DMS114 treated with DMSO at 0.1 percent for 48 hours (cell line): ENCODE measurements around the gene SH3TC2.
"Not testable (repeated sequence)": the region's sequence is repeated elsewhere in the genome, so short reads cannot be mapped to it uniquely, and the experiment has no call there.

Experiments
- DNase-seq: peaks from one replicate; lab custom pipeline; 2025; ENCODE audit not compliant: unreplicated experiment; lab: John Stamatoyannopoulos, UW

The SH3TC2 gene

DNA sequence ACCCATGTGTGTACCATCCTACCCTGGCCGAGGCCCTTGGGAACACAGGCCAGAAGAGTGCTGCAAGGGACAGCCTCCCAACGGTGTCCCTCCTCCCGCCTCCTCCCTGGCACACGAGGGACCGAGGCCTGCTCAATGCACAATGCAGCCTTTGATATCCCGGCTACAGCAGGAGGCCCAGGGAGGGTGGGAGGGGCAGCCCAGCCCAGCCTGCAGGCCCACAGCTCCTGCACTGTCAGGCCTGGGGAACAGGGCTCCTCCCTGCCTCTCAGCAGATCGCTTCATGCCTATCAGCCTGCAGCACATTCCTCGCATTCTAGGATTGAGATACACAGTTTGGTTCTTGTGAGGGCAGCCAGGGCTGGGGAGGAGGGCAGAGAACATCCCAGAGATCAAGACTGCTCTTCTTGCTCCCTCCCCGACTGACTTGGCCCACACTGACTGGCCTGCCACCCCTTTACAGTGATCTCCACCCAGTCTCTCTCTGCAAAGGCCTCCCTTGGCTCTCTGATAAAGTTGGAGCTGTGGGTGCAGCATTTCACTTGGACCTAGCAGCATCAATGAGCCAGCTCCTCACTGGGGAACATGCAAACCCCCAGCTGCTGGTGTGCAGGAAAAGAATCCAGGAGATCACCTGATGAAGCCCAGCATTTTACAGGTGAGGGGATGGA, at the start of gene SH3TC2:
Gene SH3TC2 (minus strand): TSS at position 46 of the 671 bp plus-strand sequence. CDS start 40 bp downstream, at position 6.
- DNase-seq = no peak

DNA sequence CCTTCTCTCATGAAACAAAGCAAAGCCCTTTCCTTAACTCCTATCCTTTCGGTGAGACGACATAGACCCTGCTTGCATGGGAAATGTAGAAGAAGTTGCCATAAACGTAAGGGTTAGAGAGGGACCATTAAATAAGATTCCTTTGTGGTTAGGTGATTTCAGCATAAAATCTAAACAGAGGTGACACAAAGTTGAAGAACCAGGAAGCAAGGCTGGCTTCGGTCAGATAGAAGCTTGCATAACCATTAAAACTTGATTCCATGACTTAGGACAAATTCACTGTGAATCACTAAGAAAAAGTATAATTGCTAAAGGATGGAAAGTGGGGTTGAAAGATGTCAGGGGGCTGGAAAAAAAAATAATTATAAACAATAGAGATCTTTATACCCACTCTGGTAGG, 47.5 kb upstream of the SH3TC2 start:
- DNase-seq = no peak

GRCh38 chr5:149108651-149109280, 45.9 kb upstream of the SH3TC2 start:
- no peak for DNase-seq

- DNase-seq = no peak
Observed at GRCh38 chr5:149100331-149100730, 37.5 kb upstream of the SH3TC2 start.

DNA sequence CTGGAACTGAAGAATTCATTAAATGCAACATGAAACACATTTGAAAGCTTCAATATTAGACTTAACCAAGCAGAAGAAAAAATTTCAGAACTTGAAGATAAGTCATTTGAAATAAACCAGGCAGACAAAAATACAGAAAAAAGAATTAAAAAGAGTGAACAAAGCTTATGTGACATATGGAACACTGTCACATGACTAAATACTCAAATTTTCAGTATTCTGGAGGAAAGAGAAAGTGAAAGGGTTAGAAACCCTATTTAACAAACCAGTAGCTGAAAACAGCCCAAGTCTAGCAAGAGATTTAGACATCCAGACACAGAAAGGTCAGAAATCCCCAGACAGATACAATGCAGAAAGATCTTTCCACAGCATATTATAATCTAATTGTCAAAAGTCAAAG, 37.1 kb upstream of the SH3TC2 start:
- DNase-seq = no peak

DNA sequence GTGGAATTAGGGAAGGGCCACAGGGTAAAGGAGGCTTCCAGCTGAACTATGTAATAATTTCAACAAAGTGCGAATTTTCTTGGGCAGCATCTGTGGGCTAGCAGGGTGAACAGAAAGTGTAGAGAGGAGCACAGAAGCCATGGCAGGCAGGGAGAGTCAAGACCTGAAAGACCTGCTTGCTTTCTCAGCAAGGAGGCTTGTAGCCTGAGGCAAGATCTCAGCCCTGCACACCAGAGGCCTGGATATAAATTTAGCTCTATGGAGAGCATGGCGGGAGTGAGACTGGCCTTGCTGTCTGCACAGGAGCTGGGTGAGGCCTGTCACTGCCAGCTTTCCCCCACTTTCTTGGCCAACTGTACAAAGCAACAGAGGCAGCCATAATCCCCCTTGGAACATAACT, 32.1 kb upstream of the SH3TC2 start:
- DNase-seq = no peak

DNA sequence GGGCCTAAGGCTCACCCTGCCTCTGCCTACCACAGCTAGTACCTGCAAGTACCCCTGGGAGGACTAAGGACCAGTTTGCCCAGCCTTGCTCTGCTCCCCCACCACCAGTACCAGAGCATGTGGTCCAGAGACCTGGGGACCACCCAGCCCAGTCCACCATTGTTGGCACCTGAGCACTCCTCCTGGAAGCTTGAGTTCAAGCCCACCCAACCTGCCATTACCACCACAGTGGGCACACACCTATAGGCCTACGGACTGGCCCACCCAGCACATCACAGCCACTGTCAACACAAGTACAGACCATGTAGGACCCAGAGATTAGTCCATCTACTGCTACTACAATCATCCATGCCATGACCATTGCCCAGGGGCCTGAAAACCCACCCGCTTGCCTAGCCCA, 30.8 kb upstream of the SH3TC2 start:
- no peak for DNase-seq

- DNase-seq = no peak
Observed at GRCh38 chr5:149089796-149090195, 26.9 kb upstream of the SH3TC2 start.

GRCh38 chr5:149088686-149089085, 25.8 kb upstream of the SH3TC2 start:
- no peak for DNase-seq

GRCh38 chr5:149083846-149084245, 21.0 kb upstream of the SH3TC2 start:
- no peak for DNase-seq

- DNase-seq = no peak
Observed at GRCh38 chr5:149082271-149082670, 19.4 kb upstream of the SH3TC2 start.

DNA sequence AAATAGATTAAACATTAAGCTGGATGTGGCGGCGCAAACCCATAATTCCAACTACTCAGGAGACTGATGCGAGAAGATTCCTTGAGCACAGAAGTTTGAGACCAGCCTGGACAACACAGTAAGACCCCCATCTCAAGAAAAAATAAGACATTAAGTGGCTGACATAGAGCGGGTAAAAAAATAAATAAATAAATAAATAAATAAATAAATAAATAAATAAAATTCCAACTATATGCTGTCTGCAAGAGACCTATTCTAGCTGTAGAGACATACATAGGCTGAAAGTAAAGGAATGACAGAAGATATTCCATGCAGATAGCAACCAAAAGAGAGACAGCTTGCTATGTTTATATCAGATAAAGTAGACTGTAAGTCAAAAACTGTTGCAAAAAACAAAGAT, 17.4 kb upstream of the SH3TC2 start:
- DNase-seq = no peak

DNA sequence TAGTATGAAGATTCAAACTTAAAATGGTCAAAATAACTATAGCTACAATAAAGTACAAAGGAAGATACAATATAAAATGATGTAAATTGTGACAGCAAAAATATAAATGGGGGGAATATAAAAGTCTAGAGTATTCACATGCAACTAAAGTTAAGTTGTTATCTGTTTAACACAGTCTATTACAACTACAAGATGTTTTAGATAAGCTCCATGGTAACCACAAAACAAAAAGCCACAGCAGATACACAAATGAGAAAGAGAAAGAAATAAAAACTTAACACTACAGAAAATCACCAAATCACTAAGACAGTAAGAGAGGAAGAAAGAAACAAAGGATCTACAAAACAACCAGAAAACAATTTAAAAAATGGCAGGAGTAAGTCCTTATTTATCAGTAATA, 17.0 kb upstream of the SH3TC2 start:
- DNase-seq = no peak

DNA sequence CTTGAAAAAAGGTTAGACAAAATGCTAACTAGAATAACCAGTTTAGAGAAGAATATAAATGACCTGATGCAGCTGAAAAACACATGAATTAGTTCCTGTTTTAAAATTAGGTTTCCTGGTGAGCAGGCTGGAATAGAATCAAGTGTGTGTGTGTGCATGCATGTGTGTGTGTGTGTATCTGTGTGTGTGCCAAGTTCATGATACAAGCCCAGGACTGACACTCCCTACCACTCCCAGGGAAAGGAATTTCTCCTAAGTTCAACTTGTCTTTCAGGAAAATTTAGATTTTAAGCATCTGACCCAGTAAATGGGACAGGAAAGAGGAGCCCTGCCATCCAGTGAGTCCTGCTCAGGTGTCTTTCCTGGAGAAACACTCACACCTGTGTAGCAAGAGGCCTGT, 11.2 kb upstream of the SH3TC2 start:
- not testable (repeated sequence) for DNase-seq

GRCh38 chr5:149073213-149073612, 10.4 kb upstream of the SH3TC2 start:
- no peak for DNase-seq

GRCh38 chr5:149072791-149073190, 9.9 kb upstream of the SH3TC2 start:
- DNase-seq = no peak

DNA sequence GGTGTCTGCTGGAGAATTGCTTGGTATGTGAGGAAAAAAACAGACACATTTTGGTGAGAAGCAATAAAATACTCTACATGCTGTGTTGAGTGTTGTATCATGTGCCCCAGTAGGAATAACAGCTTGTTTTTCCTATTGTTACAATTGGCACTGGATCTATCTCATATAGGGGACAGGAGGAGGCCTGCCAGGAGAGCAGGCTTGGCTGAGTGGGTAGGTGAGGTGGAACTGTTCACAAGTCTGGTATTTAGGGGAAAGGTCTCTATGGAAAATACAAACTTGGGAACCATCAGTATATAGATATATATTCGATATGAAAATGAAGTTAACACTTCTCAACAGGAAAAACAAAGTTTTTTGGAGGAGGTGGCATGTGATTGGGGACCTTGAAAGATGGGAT, 9.5 kb upstream of the SH3TC2 start:
- DNase-seq = no peak

GRCh38 chr5:149071756-149072155, 8.9 kb upstream of the SH3TC2 start:
- DNase-seq = no peak

GRCh38 chr5:149071216-149071615, 8.4 kb upstream of the SH3TC2 start:
- no peak for DNase-seq

DNA sequence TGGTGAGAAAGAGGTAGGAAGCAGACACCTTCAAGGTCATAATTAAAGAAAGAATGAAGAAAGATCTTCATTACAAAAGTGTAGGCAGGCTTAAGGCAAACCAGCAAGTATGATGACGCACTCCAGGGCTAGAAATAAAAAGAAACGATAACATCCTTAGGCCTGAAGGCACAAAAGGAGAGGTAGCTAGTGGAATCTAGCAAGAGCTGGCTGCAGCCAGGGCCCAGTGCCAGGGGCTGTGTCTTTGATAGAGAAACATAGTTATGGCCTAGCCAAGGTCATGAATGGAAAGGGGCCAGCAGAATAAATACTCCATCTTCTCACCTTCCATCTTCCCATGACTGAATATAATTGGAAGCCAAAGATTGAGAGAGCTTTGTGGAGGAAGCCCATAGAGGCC, 6.8 kb upstream of the SH3TC2 start:
- no peak for DNase-seq

DNA sequence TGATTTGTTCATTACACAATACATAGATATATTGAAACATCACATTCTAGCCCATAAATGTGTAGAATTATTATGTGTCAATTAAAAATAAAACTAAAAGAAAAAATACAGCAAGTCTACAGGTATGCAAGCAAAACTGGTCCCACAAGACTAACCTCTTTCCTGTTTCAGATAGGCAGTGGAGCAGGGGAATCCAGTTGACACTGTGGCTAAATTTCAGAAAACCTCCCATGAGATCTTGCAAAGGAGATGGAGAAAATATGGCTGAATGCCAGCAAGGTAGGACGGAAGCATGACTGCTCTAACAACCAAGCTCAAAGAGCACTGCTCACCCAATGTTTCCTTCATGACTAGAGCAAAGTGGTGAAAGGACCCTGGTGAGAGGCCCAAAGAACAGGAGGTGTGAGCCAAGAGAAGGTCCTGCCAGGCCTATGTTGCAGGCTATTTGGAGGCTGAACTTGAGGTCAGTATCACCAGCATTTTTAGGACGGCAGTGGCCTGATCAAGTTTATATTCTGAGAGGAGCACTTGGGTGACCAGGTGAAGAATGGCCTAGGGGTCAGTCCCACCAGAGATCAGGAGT, 1.1 kb upstream of the SH3TC2 start:
- no peak for DNase-seq

GRCh38 chr5:149062371-149063016, 368 bp downstream of the SH3TC2 start:
- no peak for DNase-seq
